H1 (cell line): ENCODE results near the gene RBBP5.

Experiments used
- ATF3 ChIP-seq: IDR thresholded peaks from 2 replicates; pipeline ENCODE4 v1.6.1; 2011; ENCODE audit warnings: low read depth, mild to moderate bottlenecking, low read length; ENCODE audit not compliant: insufficient read depth
- BCL11A ChIP-seq, 2 experiments: IDR thresholded peaks; one replicate each; pipeline ENCODE4 v1.6.1; 2011; ENCODE audit warnings: low read depth in 2 of 2, low read length in 2 of 2, mild to moderate bottlenecking in 2 of 2
- CEBPB ChIP-seq: IDR thresholded peaks from 2 replicates; pipeline ENCODE4 v1.6.1; 2012; ENCODE audit warnings: low read depth, low read length
- CTCF ChIP-seq, 3 experiments: IDR thresholded peaks; 1 replicate in 2 of 3; 2 replicates in 1 of 3; pipeline versions ENCODE4 v1.5.1 to v1.6.1; 2011; ENCODE audit warnings: low read length in 3 of 3, mild to moderate bottlenecking in 3 of 3, inconsistent platforms in 2 of 3, low read depth in 1 of 3, moderate library complexity in 1 of 3; ENCODE audit not compliant: insufficient read depth in 1 of 3; ENCODE audit errors: control extremely low read depth in 1 of 3
- EP300 ChIP-seq, 2 experiments: IDR thresholded peaks; 1 replicate in 1 of 2; 2 replicates in 1 of 2; pipeline ENCODE4 v1.6.1; 2011 to 2012; ENCODE audit warnings: low read depth in 2 of 2, low read length in 2 of 2, mild to moderate bottlenecking in 2 of 2, borderline replicate concordance in 1 of 2, inconsistent platforms in 1 of 2, moderate library complexity in 1 of 2
- EZH2 ChIP-seq: fragments of 200-600 bp; sonication (generic); IDR thresholded peaks from 2 replicates; pipeline ENCODE4 v1.7.1; 2012; ENCODE audit warnings: low read depth, mild to moderate bottlenecking, moderate library complexity, low read length, inconsistent platforms; ENCODE audit not compliant: severe bottlenecking
- GTF2F1 ChIP-seq: IDR thresholded peaks from 2 replicates; pipeline ENCODE4 v1.6.1; 2012; ENCODE audit warnings: low read depth, low read length, improper control_type of control experiment, borderline replicate concordance
- POLR2A ChIP-seq, 2 experiments: IDR thresholded peaks; 1 replicate in 1 of 2; 2 replicates in 1 of 2; pipeline ENCODE4 v1.6.1; 2011; ENCODE audit warnings: low read depth in 2 of 2, low read length in 2 of 2, mild to moderate bottlenecking in 2 of 2; ENCODE audit errors: control extremely low read depth in 1 of 2
- RAD21 ChIP-seq, 2 experiments: IDR thresholded peaks in 1 of 2; conservative IDR thresholded peaks in 1 of 2; 2 replicates each; pipeline ENCODE4 v1.6.1; 2011; ENCODE audit warnings: low read depth in 2 of 2, low read length in 2 of 2, improper control_type of control experiment in 1 of 2, inconsistent platforms in 1 of 2, mild to moderate bottlenecking in 1 of 2, moderate library complexity in 1 of 2
- RNF2 ChIP-seq: fragments of 200-900, 300-1000 bp; sonication (generic); IDR thresholded peaks from 2 replicates; pipeline ENCODE4 v1.7.1; 2016; ENCODE audit warnings: borderline replicate concordance, low read depth, mild to moderate bottlenecking, antibody characterized with exemption, low read length; ENCODE audit not compliant: poor library complexity, severe bottlenecking; ENCODE audit errors: missing control alignments
- SIX5 ChIP-seq: IDR thresholded peaks from 2 replicates; pipeline ENCODE4 v1.6.1; 2011; ENCODE audit warnings: mild to moderate bottlenecking, low read depth, low read length

GRCh38 chr1:205065666-205066065 lies 56.1 kb downstream of the RBBP5 start:
- TF ChIP-seq RNF2 (no peak), BCL11A (IDR thresholded peaks at IDR 0.05; ENCODE audit: low read depth in 2 of 2, low read length in 2 of 2) (no peak), RAD21 (IDR thresholded peaks at IDR 0.05 in 1 of 2, conservative IDR thresholded peaks at IDR 0.05 in 1 of 2; ENCODE audit: low read depth in 2 of 2, low read length in 2 of 2) (no peak), CTCF (IDR thresholded peaks at IDR 0.05; ENCODE audit: control extremely low read depth in 1 of 3, insufficient read depth in 1 of 3, low read depth in 1 of 3, low read length in 3 of 3) (no peak), EP300 (IDR thresholded peaks at IDR 0.05; ENCODE audit: borderline replicate concordance in 1 of 2, low read depth in 2 of 2, low read length in 2 of 2) (no peak), EZH2 (no peak), ATF3 (no peak), POLR2A (IDR thresholded peaks at IDR 0.05; ENCODE audit: control extremely low read depth in 1 of 2, low read depth in 2 of 2, low read length in 2 of 2) (no peak), SIX5 (no peak), CEBPB (no peak), GTF2F1 (no peak)
